SK-N-SH (cell line): ENCODE results near the gene PTPRD.

Source experiments
- CHD2 ChIP-seq: fragments of 150-350 bp; IDR thresholded peaks from 2 replicates; pipeline ENCODE4 v1.6.1; 2018; ENCODE audit warnings: low read length; ENCODE audit not compliant: partially characterized antibody
- CTCF ChIP-seq: fragments of 200-600 bp; sonication (generic); IDR thresholded peaks from 2 replicates; pipeline ENCODE4 v1.6.1; 2017; ENCODE audit warnings: antibody characterized with exemption, mild to moderate bottlenecking, moderate library complexity
- EP300 ChIP-seq, 2 experiments: IDR thresholded peaks; 2 replicates each; pipeline versions ENCODE4 v1.4.0 to v1.6.1; 2012; ENCODE audit warnings: borderline replicate concordance in 1 of 2, low read depth in 1 of 2, low read length in 1 of 2
- EZH2phosphoT487 ChIP-seq: fragments of 200-600 bp; sonication (generic); IDR thresholded peaks from 2 replicates; pipeline ENCODE4 v1.6.1; 2017; ENCODE audit warnings: low read depth, mixed run types, mild to moderate bottlenecking, antibody characterized with exemption, moderate library complexity, borderline replicate concordance
- FOSL2 ChIP-seq: IDR thresholded peaks from 2 replicates; pipeline ENCODE4 v1.4.0; 2012; ENCODE audit warnings: low read depth, mild to moderate bottlenecking, moderate library complexity, borderline replicate concordance
- MEF2A ChIP-seq: IDR thresholded peaks from 2 replicates; pipeline ENCODE4 v1.4.0; 2012; ENCODE audit warnings: low read depth, borderline replicate concordance
- RCOR1 ChIP-seq: fragments of 150-350 bp; IDR thresholded peaks from 2 replicates; pipeline ENCODE4 v1.6.1; 2017; ENCODE audit warnings: antibody characterized with exemption, low read length
- TF ChIP-seq, protein P1 (sequence below): IDR thresholded peaks from 2 replicates; pipeline ENCODE4 v1.4.0; 2012; ENCODE audit warnings: low read depth

DNA sequence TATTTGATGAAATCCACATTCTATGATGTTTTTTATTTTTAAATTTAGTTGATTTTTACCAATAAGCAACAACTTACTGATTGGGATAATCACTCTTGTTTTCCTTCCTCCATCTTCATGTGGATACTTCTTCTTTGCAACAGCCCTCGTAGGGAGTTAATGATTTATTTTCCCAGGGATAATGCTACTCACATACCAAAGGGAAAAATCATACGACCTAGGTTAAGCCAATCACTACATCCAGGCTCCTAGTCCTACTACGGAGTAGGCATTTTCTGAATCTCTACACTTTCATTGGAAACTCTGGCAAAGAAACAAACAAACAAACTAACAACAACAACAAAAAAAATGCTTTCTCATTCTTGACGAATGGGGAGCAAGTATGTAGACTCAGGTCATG lies 663.4 kb downstream of the PTPRD start:
- TF ChIP-seq EZH2phosphoT487 (no peak), EP300 (IDR thresholded peaks at IDR 0.05; ENCODE audit: borderline replicate concordance in 1 of 2, low read depth in 1 of 2, low read length in 1 of 2) (no peak), MEF2A (no peak), RCOR1 (no peak), CHD2 (no peak), CTCF (no peak), FOSL2 (no peak)
- TF ChIP-seq, protein P1, sequence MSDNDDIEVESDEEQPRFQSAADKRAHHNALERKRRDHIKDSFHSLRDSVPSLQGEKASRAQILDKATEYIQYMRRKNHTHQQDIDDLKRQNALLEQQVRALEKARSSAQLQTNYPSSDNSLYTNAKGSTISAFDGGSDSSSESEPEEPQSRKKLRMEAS, result no peak
